GM21786 (cell line): ENCODE measurements around the gene PLEKHM2.
A peak's percentile ranks its signal among the peaks of the same experiment; 100 is the strongest.

Experiments
- ATAC-seq: cut with Tn5 transposase; IDR thresholded peaks from one replicate; pipeline ENCODE4 v1.9.1; 2021; ENCODE audit not compliant: unreplicated experiment

Gene PLEKHM2

GRCh38 chr1:15737324-15738319 is 53.5 kb downstream of the PLEKHM2 start:
- no peak for ATAC-seq

- no peak for ATAC-seq
Observed at GRCh38 chr1:15738416-15739113, 54.4 kb downstream of the PLEKHM2 start.

- ATAC-seq, result no peak
Observed at GRCh38 chr1:15739259-15739658, 55.1 kb downstream of the PLEKHM2 start.

- ATAC-seq, result no peak
Observed at GRCh38 chr1:15739745-15740144, 55.6 kb downstream of the PLEKHM2 start.

GRCh38 chr1:15740924-15741850 is 57.1 kb downstream of the PLEKHM2 start:
- peak; percentile 53 for ATAC-seq

GRCh38 chr1:15742339-15742801 is 58.2 kb downstream of the PLEKHM2 start, which contains the start of gene TMEM82:
TMEM82 (plus strand) TSS chr1:15742499; CDS start chr1:15742560, 61 bp downstream.
- ATAC-seq, result no peak

- ATAC-seq, result no peak
Observed at GRCh38 chr1:15744122-15744679, 60.1 kb downstream of the PLEKHM2 start.

- ATAC-seq, result no peak
Observed at GRCh38 chr1:15747378-15747777, 63.3 kb downstream of the PLEKHM2 start.

- no peak for ATAC-seq
Observed at GRCh38 chr1:15748264-15748663, 64.1 kb downstream of the PLEKHM2 start.

- ATAC-seq, result no peak
Observed at GRCh38 chr1:15748690-15749398, 64.7 kb downstream of the PLEKHM2 start.

GRCh38 chr1:15749399-15750291 is 65.5 kb downstream of the PLEKHM2 start:
- no peak for ATAC-seq

GRCh38 chr1:15750924-15751323 is 66.8 kb downstream of the PLEKHM2 start:
- ATAC-seq, result no peak

GRCh38 chr1:15751717-15752116 is 67.6 kb downstream of the PLEKHM2 start:
- no peak for ATAC-seq

- no peak for ATAC-seq
Observed at GRCh38 chr1:15753776-15754175, 69.7 kb downstream of the PLEKHM2 start.

- ATAC-seq, result no peak
Observed at GRCh38 chr1:15755021-15755645, 71.0 kb downstream of the PLEKHM2 start.

GRCh38 chr1:15755646-15756040 is 71.5 kb downstream of the PLEKHM2 start:
- ATAC-seq, result no peak

GRCh38 chr1:15756143-15757015 is 72.3 kb downstream of the PLEKHM2 start:
- no peak for ATAC-seq
